Uterus (tissue), 2 donors: ENCODE measurements around the gene CHMP5.

Experiments
- POLR2A ChIP-seq, 2 donors: fragments of 450-650 bp; IDR thresholded peaks; one replicate each; pipeline ENCODE4 v1.6.1; 2016; ENCODE audit warnings: antibody characterized with exemption in 2 of 2, mild to moderate bottlenecking in 1 of 2, moderate library complexity in 1 of 2
- TF ChIP-seq, protein P1 (sequence below), 4 experiments: fragments of 200-600 bp in 2 of 4; fragments of 450-650 bp in 2 of 4; sonication (generic) in 2 of 4; IDR thresholded peaks; one replicate each; pipeline ENCODE4 v1.5.1; 2016 to 2019; ENCODE audit warnings: antibody characterized with exemption in 4 of 4, mild to moderate bottlenecking in 2 of 4, moderate library complexity in 1 of 4

- TF ChIP-seq, protein P1, sequence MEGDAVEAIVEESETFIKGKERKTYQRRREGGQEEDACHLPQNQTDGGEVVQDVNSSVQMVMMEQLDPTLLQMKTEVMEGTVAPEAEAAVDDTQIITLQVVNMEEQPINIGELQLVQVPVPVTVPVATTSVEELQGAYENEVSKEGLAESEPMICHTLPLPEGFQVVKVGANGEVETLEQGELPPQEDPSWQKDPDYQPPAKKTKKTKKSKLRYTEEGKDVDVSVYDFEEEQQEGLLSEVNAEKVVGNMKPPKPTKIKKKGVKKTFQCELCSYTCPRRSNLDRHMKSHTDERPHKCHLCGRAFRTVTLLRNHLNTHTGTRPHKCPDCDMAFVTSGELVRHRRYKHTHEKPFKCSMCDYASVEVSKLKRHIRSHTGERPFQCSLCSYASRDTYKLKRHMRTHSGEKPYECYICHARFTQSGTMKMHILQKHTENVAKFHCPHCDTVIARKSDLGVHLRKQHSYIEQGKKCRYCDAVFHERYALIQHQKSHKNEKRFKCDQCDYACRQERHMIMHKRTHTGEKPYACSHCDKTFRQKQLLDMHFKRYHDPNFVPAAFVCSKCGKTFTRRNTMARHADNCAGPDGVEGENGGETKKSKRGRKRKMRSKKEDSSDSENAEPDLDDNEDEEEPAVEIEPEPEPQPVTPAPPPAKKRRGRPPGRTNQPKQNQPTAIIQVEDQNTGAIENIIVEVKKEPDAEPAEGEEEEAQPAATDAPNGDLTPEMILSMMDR (IDR thresholded peaks at IDR 0.05), result no peak
- no peak for TF ChIP-seq POLR2A (IDR thresholded peaks at IDR 0.05)
These were observed 42.8 kb upstream of the CHMP5 start for GRCh38 chr9:33222031-33222430.
